Trophoblast cell (in vitro differentiated cells and primary cell): Measurements from ENCODE around the gene POR.
"Not testable (repeated sequence)": the region's sequence is repeated elsewhere in the genome, so short reads cannot be mapped to it uniquely, and the experiment has no call there.

Experiments used
- DNase-seq, 2 donors: peaks; one replicate each; pipeline ENCODE4 v3.0.0-alpha.2; 2016
- H2AFZ ChIP-seq: 2 replicates; pipeline ENCODE4 v1.6.1; 2013; ENCODE audit warnings: low read length, moderate library complexity, mild to moderate bottlenecking; ENCODE audit not compliant: insufficient read depth, poor library complexity
- H2AK5ac ChIP-seq: 2 replicates; pipeline ENCODE4 v1.6.1; 2013; ENCODE audit warnings: mild to moderate bottlenecking, low read length
- H2BK120ac ChIP-seq: 2 replicates; pipeline ENCODE4 v1.6.1; 2013; ENCODE audit warnings: low read length, mild to moderate bottlenecking, moderate library complexity; ENCODE audit not compliant: insufficient read depth, poor library complexity
- H2BK12ac ChIP-seq: 2 replicates; pipeline ENCODE4 v1.6.1; 2013; ENCODE audit warnings: mild to moderate bottlenecking, low read length, moderate library complexity
- H2BK5ac ChIP-seq: 2 replicates; pipeline ENCODE4 v1.6.1; 2013; ENCODE audit warnings: low read length, low read depth, moderate library complexity, mild to moderate bottlenecking; ENCODE audit not compliant: poor library complexity
- H3K14ac ChIP-seq: 2 replicates; pipeline ENCODE4 v1.6.1; 2013; ENCODE audit warnings: mild to moderate bottlenecking, low read length
- H3K18ac ChIP-seq: 2 replicates; pipeline ENCODE4 v1.6.1; 2013; ENCODE audit warnings: mild to moderate bottlenecking, low read length
- H3K23ac ChIP-seq: 2 replicates; pipeline ENCODE4 v1.6.1; 2013; ENCODE audit warnings: low read length
- H3K27ac ChIP-seq: 2 replicates; pipeline ENCODE4 v1.5.1; 2013; ENCODE audit warnings: low read depth, mild to moderate bottlenecking, inconsistent platforms, low read length, moderate library complexity
- H3K27me3 ChIP-seq: 2 replicates; pipeline ENCODE4 v1.6.1; 2013; ENCODE audit warnings: inconsistent platforms, mild to moderate bottlenecking, low read length, moderate library complexity; ENCODE audit not compliant: insufficient read depth
- H3K36me3 ChIP-seq, 2 experiments: 1 replicate in 1 of 2; 2 replicates in 1 of 2; pipeline ENCODE4 v1.6.1; 2013; ENCODE audit warnings: low read length in 2 of 2, mild to moderate bottlenecking in 2 of 2, moderate library complexity in 1 of 2; ENCODE audit not compliant: insufficient read depth in 2 of 2, control insufficient read depth in 1 of 2
- H3K4ac ChIP-seq: 2 replicates; pipeline ENCODE4 v1.6.1; 2013; ENCODE audit warnings: low read depth, mild to moderate bottlenecking, low read length, moderate library complexity
- H3K4me1 ChIP-seq, 2 experiments: 1 replicate in 1 of 2; 2 replicates in 1 of 2; pipeline ENCODE4 v1.6.1; 2013; ENCODE audit warnings: low read length in 2 of 2, mild to moderate bottlenecking in 2 of 2, moderate library complexity in 1 of 2; ENCODE audit not compliant: insufficient read depth in 2 of 2, control insufficient read depth in 1 of 2
- H3K4me2 ChIP-seq: 2 replicates; pipeline ENCODE4 v1.6.1; 2013; ENCODE audit warnings: inconsistent platforms, mild to moderate bottlenecking, low read length, moderate library complexity
- H3K4me3 ChIP-seq: 2 replicates; pipeline ENCODE4 v1.5.1; 2013; ENCODE audit warnings: mild to moderate bottlenecking, low read depth, low read length, inconsistent platforms
- H3K79me1 ChIP-seq: one replicate; pipeline ENCODE4 v1.6.1; 2013; ENCODE audit warnings: low read length
- H3K79me2 ChIP-seq: 2 replicates; pipeline ENCODE4 v1.6.1; 2013; ENCODE audit warnings: low read length, mild to moderate bottlenecking; ENCODE audit not compliant: control insufficient read depth, insufficient read depth, poor library complexity
- H3K9ac ChIP-seq: 2 replicates; pipeline ENCODE4 v1.6.1; 2013; ENCODE audit warnings: mild to moderate bottlenecking, low read length
- H3K9me3 ChIP-seq: 2 replicates; pipeline ENCODE4 v1.6.1; 2013; ENCODE audit warnings: low read depth, mild to moderate bottlenecking, control low read depth, inconsistent platforms, low read length; ENCODE audit not compliant: insufficient read depth
- H4K12ac ChIP-seq: 2 replicates; pipeline ENCODE4 v1.6.1; 2013; ENCODE audit warnings: low read depth, mild to moderate bottlenecking, low read length, moderate library complexity
- H4K8ac ChIP-seq: 2 replicates; pipeline ENCODE4 v1.6.1; 2013; ENCODE audit warnings: low read depth, mild to moderate bottlenecking, low read length, moderate library complexity
- H4K91ac ChIP-seq: one replicate; pipeline ENCODE4 v1.6.1; 2013; ENCODE audit warnings: low read depth, mild to moderate bottlenecking, low read length, moderate library complexity
- WGBS: extraction: QIAGEN DNeasy Blood & Tissue Kit; methylation state at CpG from one replicate; pipeline ENCODE4 v1.1.7; 2013; ENCODE audit warnings: missing lambda C conversion rate; ENCODE audit not compliant: insufficient read length, insufficient coverage; ENCODE audit errors: extremely low coverage; 5-methylcytosine and 5-hydroxymethylcytosine counted together

POR gene

DNA sequence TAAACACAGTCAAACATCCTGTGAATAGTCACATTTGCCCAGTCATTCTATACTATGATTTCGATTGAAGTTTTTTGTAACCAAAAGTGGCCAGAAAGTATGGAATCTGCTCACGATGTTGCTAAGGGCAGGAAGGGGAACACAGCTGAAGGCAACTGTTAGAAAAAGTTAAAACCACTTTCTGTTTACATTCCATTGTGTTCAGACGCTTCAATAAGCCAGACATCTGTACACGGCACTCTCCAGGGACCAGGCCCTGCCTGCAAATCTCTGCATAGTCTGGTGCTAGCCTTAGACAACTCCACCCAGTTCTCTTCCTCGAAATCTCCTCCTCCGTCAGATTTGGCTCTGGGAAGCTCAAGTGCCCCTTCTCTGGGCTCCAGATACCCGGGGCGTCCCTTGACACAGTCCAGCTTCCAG, 96.5 kb downstream of the POR start:
- Histone ChIP-seq H3K4me2 (no peak overlapping the region), H4K91ac (no peak overlapping the region), H3K9ac (no peak overlapping the region), H3K79me1 (no peaks in the 10 kb centered on the region), H3K4me1 (peaks cover 0 to 2% of the 10 kb centered on the region in 2 experiments), H4K8ac (no peak overlapping the region), H3K23ac (no peak overlapping the region), H3K4ac (no peak overlapping the region), H4K12ac (no peak overlapping the region), H3K79me2 (no peaks in the 10 kb centered on the region), H2BK5ac (no peak overlapping the region), H3K4me3 (no peak overlapping the region), H3K36me3 (peaks cover 6 to 18% of the 10 kb centered on the region in 2 experiments), H2AK5ac (no peak overlapping the region), H3K18ac (no peak overlapping the region), H2BK120ac (no peak overlapping the region), H3K9me3 (no peaks in the 10 kb centered on the region), H2AFZ (no peak overlapping the region), H3K14ac (no peak overlapping the region), H3K27ac (peak overlapping the region; percentile 34), H3K27me3 (no peaks in the 10 kb centered on the region), H2BK12ac (no peak overlapping the region)
- WGBS = no CpG with 5 or more reads among the region's 8 CpGs
- peak; percentile 31 to 45 for DNase-seq

DNA sequence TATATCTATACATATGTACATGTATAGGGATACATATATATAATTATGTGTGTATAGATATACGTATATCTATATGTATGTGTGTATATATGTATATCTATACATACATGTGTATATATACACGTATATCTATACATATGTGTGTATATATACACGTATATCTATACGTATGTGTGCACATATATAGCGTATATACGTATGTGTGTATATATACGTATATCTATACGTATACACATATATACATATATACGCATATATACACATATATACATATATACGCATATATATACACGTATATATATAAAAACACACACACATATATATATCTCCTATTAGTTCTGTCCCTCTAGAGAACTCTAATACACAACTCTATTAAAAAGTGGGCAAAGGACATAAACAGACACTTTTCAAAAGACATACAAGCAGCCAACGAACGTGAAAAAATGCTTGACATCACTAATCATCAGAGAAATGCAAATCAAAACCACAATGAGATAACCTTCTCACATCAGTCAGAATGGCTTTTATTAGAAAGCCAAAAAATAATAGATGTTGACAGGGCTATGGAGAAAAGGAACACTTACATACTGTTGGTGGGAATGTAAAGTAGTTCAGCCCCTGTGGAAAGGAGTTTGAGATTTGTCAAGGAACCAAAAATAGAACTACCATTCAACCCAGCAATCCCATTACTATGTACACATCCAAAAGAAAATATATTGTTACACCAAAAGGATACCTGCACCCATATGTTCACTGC, 101.4 kb downstream of the POR start:
- no peak overlapping the region for H2BK5ac ChIP-seq
- no peak overlapping the region for H3K4me3 ChIP-seq
- no peak overlapping the region for H2AK5ac ChIP-seq
- peaks cover 0 to 2% of the 10 kb centered on the region in 2 experiments for H3K4me1 ChIP-seq
- H3K27me3 ChIP-seq = no peaks in the 10 kb centered on the region
- H3K79me1 ChIP-seq = no peaks in the 10 kb centered on the region
- no peaks in the 10 kb centered on the region for H3K79me2 ChIP-seq
- H3K4me2 ChIP-seq = no peak overlapping the region
- no peak for DNase-seq
- no peaks in the 10 kb centered on the region for H3K9me3 ChIP-seq
- no CpG with 5 or more reads among the region's 13 CpGs for WGBS
- no peak overlapping the region for H4K8ac ChIP-seq
- H4K91ac ChIP-seq = no peak overlapping the region
- H3K18ac ChIP-seq = no peak overlapping the region
- no peak overlapping the region for H2BK12ac ChIP-seq
- H3K36me3 ChIP-seq = peaks cover 21 to 23% of the 10 kb centered on the region in 2 experiments
- H3K9ac ChIP-seq = no peak overlapping the region
- no peak overlapping the region for H4K12ac ChIP-seq
- H3K14ac ChIP-seq = no peak overlapping the region
- no peak overlapping the region for H3K27ac ChIP-seq
- H3K4ac ChIP-seq = no peak overlapping the region
- H2AFZ ChIP-seq = no peak overlapping the region
- H3K23ac ChIP-seq = no peak overlapping the region
- H2BK120ac ChIP-seq = no peak overlapping the region

DNA sequence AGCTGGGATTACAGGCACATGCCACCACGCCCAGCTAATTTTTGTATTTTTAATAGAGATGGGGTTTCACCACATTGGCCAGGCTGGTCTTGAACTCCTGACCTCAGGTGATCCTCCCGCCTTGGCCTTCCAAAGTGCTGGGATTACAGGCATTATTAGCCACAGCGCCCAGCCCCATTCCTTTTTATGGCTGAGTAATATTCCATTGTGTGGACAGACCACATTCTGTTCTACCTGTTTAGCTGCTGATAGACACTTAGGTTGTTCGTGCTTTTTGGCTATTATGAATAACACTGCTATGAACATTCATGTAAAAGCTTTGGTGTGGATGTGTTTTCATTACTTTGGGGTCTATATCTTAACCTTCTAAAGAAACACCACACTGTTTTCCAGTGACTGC, 103.6 kb downstream of the POR start:
- not testable (repeated sequence) for H3K27ac ChIP-seq, H2BK120ac ChIP-seq, H3K4ac ChIP-seq, H4K8ac ChIP-seq, H3K4me3 ChIP-seq, H4K91ac ChIP-seq, H2BK5ac ChIP-seq, H3K27me3 ChIP-seq, H3K9ac ChIP-seq, H3K4me2 ChIP-seq, H3K4me1 ChIP-seq, H3K14ac ChIP-seq, H2AFZ ChIP-seq, H4K12ac ChIP-seq, H3K79me1 ChIP-seq, H2BK12ac ChIP-seq, H3K23ac ChIP-seq, H3K79me2 ChIP-seq, H3K18ac ChIP-seq, H3K9me3 ChIP-seq, H2AK5ac ChIP-seq
- H3K36me3 ChIP-seq = peaks cover 22 to 30% of the 10 kb centered on the region in 2 experiments
- no CpG with 5 or more reads among the region's 4 CpGs for WGBS
- DNase-seq = peak in 1 of 2 donors; percentile 36

DNA sequence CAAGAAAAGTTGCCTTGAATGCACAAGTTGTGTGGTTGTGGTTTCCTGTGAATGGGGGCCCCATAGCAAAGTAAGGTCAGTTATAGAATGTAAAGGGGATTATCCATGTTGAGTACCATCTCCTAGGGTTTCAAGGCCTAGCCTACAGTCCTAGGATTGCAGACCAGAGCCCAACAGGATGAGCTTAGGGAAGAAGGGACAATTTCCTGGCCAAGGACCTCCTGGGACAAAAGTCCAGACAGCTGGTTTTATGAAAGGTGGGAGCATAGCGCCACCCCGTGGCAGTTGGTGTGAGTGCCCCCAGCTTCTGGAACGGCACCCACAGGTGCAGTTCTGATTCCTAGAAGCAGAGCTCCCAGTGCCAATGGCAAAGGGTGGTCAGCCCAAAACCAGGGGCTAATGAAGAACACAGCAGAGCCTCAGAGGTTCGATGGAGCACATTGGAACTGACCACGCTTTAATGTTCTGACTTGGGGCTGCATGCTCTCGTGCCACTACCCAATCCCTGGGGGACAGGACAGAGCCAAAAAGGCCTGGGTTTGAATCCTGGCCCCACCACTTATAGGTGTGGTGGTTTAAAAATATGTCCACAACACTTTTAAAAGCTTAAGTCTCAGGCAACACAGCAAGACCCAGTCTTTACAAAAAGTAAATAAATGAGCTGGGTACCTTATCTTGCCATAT, 105.2 kb downstream of the POR start:
- no peak overlapping the region for H2BK5ac ChIP-seq
- no peak overlapping the region for H3K27ac ChIP-seq
- no peaks in the 10 kb centered on the region for H3K27me3 ChIP-seq
- no peak overlapping the region for H3K4ac ChIP-seq
- H3K79me1 ChIP-seq = no peaks in the 10 kb centered on the region
- H3K36me3 ChIP-seq = peaks cover 19 to 34% of the 10 kb centered on the region in 2 experiments
- H4K12ac ChIP-seq = no peak overlapping the region
- H3K14ac ChIP-seq = no peak overlapping the region
- H3K79me2 ChIP-seq = no peaks in the 10 kb centered on the region
- no peak overlapping the region for H3K23ac ChIP-seq
- DNase-seq = peak; percentile 66 to 85
- H3K9ac ChIP-seq = no peak overlapping the region
- no peak overlapping the region for H2AFZ ChIP-seq
- H3K4me2 ChIP-seq = no peak overlapping the region
- WGBS = no CpG with 5 or more reads among the region's 6 CpGs
- H4K91ac ChIP-seq = no peak overlapping the region
- no peak overlapping the region for H3K4me3 ChIP-seq
- H3K9me3 ChIP-seq = no peaks in the 10 kb centered on the region
- H2BK120ac ChIP-seq = no peak overlapping the region
- no peak overlapping the region for H4K8ac ChIP-seq
- no peaks in the 10 kb centered on the region for H3K4me1 ChIP-seq
- H2BK12ac ChIP-seq = no peak overlapping the region
- H3K18ac ChIP-seq = no peak overlapping the region
- no peak overlapping the region for H2AK5ac ChIP-seq
